Psoas muscle (tissue), 8 donors: Measurements from ENCODE around the gene LOXL1. TPM values are rescaled to one million over a fixed set of nuclear protein-coding genes. Genes with fewer than 3 reads are reported as not detected.

ENCODE experiments used
- ATAC-seq, 4 donors: fragments of 200-7000 bp; cut with Tn5 transposase; one replicate each; pipeline ENCODE4 v1.9.1; 2020; ENCODE audit warnings: moderate library complexity in 3 of 4, mild to moderate bottlenecking in 2 of 4
- DNase-seq, 2 donors: peaks; one replicate each; pipeline ENCODE4 v3.0.0-alpha.2; 2020
- H3K27ac ChIP-seq: fragments of 200-600 bp; one replicate; pipeline ENCODE4 v1.8.0; 2022
- H3K27me3 ChIP-seq, 3 donors: fragments of 200-600 bp in 1 of 3; one replicate each; pipeline versions ENCODE4 v1.6.1 to v1.8.0; 2013 to 2022; ENCODE audit warnings: low read length in 2 of 3, mild to moderate bottlenecking in 2 of 3, moderate library complexity in 1 of 3; ENCODE audit not compliant: insufficient read depth in 3 of 3
- H3K36me3 ChIP-seq, 2 donors: fragments of 200-600 bp in 1 of 2; one replicate each; pipeline versions ENCODE4 v1.6.1 to v1.8.0; 2013 to 2022; ENCODE audit warnings: low read depth in 1 of 2, mild to moderate bottlenecking in 1 of 2, moderate library complexity in 1 of 2; ENCODE audit not compliant: insufficient read depth in 1 of 2
- H3K4me1 ChIP-seq: fragments of 200-600 bp; one replicate; pipeline ENCODE4 v1.8.0; 2022
- H3K4me3 ChIP-seq: fragments of 200-600 bp; one replicate; pipeline ENCODE4 v1.8.0; 2022; ENCODE audit warnings: mild to moderate bottlenecking
- H3K9me3 ChIP-seq: fragments of 200-600 bp; one replicate; pipeline ENCODE4 v1.8.0; 2022
- CTCF ChIP-seq: fragments of 200-600 bp; IDR thresholded peaks from one replicate; pipeline ENCODE4 v1.8.0; 2022; ENCODE audit warnings: antibody characterized with exemption
- WGBS, 3 donors: extraction: QIAGEN DNeasy Blood & Tissue Kit; methylation state at CpG; one replicate each; pipeline versions ENCODE4 v1.1.6 to v1.1.7; 2013; 5-methylcytosine and 5-hydroxymethylcytosine counted together
- intact Hi-C, 2 donors: fragments of 100-400 bp; cut with DNase I; formaldehyde crosslinking; loops; one replicate each; pipeline versions ENCODE4 v1.11.0 to v1.14.2; 2022
- polyA plus RNA-seq, 3 donors: library from polyadenylated mRNA; stranded (reverse); fragments of 200-250 nt; gene quantifications; one replicate each; pipeline ENCODE4 v1.2.3, GENCODE V29; 2013
- total RNA-seq, 4 donors: library from RNA; stranded (reverse); fragmentation: NEBNext Ultra II Directional in 2 of 4; extraction: Animal tissue kit (Norgen Biotek cat#: 25700) in 2 of 4; gene quantifications; one replicate each; pipeline versions ENCODE4 v1.2.1 to v1.2.4, GENCODE V29; 2021 to 2023
- donor health status: healthy with polysubstance abuse.
- donor health status: DM: no; HTN: no; CAD: no; lungs with moderate emphysema.
- donor health status: Bipolar disorder and iron deficiency.
- donor health status: healthy.
- donor health status: DM: yes; HTN: yes; CAD: no.
- donor health status: DM: no; HTN: no; CAD: no.
- donor health status: DM: no; HTN: no; CAD: no.
- donor health status: DM: yes; HTN: yes; CAD: no.

LOXL1 gene
- total and polyA plus RNA-seq, 7 donors, result 1.6 to 8.7 (median 5.1) TPM

GRCh38 chr15:73986776-73987056 lies 60.5 kb downstream of the LOXL1 start:
- no peaks in the 10 kb centered on the region for H3K27me3 ChIP-seq
- WGBS, 3 donors, result 91 to 100% (median 95%) methylated on average over 1 of the region's 1 CpG
- DNase-seq (no peak), ATAC-seq (no peak)
- H3K36me3 ChIP-seq, result peaks cover 0 to 50% of the 10 kb centered on the region in 2 donors
- H3K4me1 ChIP-seq, result peaks cover 63% of the 10 kb centered on the region
- TF ChIP-seq CTCF, result no peak
- no peaks in the 10 kb centered on the region for H3K9me3 ChIP-seq
- intact Hi-C loops, result loop anchor here in 1 of 2 donors (5.0 kb wide), 1 partner anchor 56 kb away; no protein-coding TSS in a partner anchor
- no peak overlapping the region for H3K4me3 ChIP-seq
- H3K27ac ChIP-seq, result peak overlapping the region; percentile 30

GRCh38 chr15:73987250-73987649 lies 61.0 kb downstream of the LOXL1 start:
- no peak for ATAC-seq
- Histone ChIP-seq H3K4me1 (peaks cover 58% of the 10 kb centered on the region), H3K27me3 (no peaks in the 10 kb centered on the region), H3K4me3 (no peak overlapping the region), H3K27ac (peak overlapping the region; percentile 30), H3K9me3 (no peaks in the 10 kb centered on the region), H3K36me3 (peaks cover 0 to 50% of the 10 kb centered on the region in 2 donors)
- intact Hi-C loops, result loop anchor here in 1 of 2 donors (5.0 kb wide), 1 partner anchor 55 kb away; no protein-coding TSS in a partner anchor
- no peak for DNase-seq
- WGBS, 3 donors, result 78 to 82% (median 81%) methylated on average over 4 of the region's 4 CpGs
- no peak for TF ChIP-seq CTCF

GRCh38 chr15:73987681-73988444 lies 61.6 kb downstream of the LOXL1 start:
- no peak for DNase-seq
- 56 to 61% (median 60%) methylated on average over 9 of the region's 9 CpGs for WGBS, 3 donors
- no peak for ATAC-seq
- Histone ChIP-seq H3K36me3 (peaks cover 0 to 50% of the 10 kb centered on the region in 2 donors), H3K27ac (peak overlapping the region; percentile 91), H3K9me3 (no peaks in the 10 kb centered on the region), H3K27me3 (no peaks in the 10 kb centered on the region), H3K4me1 (peaks cover 58% of the 10 kb centered on the region), H3K4me3 (no peak overlapping the region)
- intact Hi-C loops, result loop anchor here in 1 of 2 donors (5.0 kb wide), 1 partner anchor 54 kb away; no protein-coding TSS in a partner anchor
- no peak for TF ChIP-seq CTCF

GRCh38 chr15:73988445-73988969 lies 62.2 kb downstream of the LOXL1 start:
- no peak overlapping the region for H3K4me3 ChIP-seq
- peaks cover 58% of the 10 kb centered on the region for H3K4me1 ChIP-seq
- ATAC-seq (no peak), DNase-seq (no peak)
- peak overlapping the region; percentile 91 for H3K27ac ChIP-seq
- peaks cover 0 to 50% of the 10 kb centered on the region in 2 donors for H3K36me3 ChIP-seq
- no peak for TF ChIP-seq CTCF
- 91 to 96% (median 95%) methylated on average over 13 of the region's 13 CpGs for WGBS, 3 donors
- H3K27me3 ChIP-seq, result no peaks in the 10 kb centered on the region
- H3K9me3 ChIP-seq, result no peaks in the 10 kb centered on the region
- intact Hi-C loops, result loop anchor here in 1 of 2 donors (5.0 kb wide), 1 partner anchor 54 kb away; no protein-coding TSS in a partner anchor
